Panc1 (cell line): ENCODE results near the gene ATP9A. TPM values are rescaled to one million over a fixed set of nuclear protein-coding genes. Genes with fewer than 3 reads are reported as not detected.

Experiments
- ATAC-seq: fragments of 200-7000 bp; cut with Tn5 transposase; 2 replicates; pipeline ENCODE4 v1.9.1; 2020; ENCODE audit warnings: mild to moderate bottlenecking, moderate library complexity
- BruUV-seq: library from RNA; stranded (reverse); fragments of 400-500 nt; replicated peaks from 2 replicates; lab custom pipeline; 2021; lab: Mats Ljungman, UMichigan
- CTCF ChIA-PET: fragments of 300-600 bp; sonication (Branson Sonifier 250); formaldehyde crosslinking; loops from one replicate; lab custom pipeline; 2022; ENCODE audit warnings: antibody characterized with exemption; lab: Charles Lee
- POLR2A ChIA-PET: fragments of 300-600 bp; sonication (Branson Sonifier 250); formaldehyde crosslinking; loops from one replicate; lab custom pipeline; 2022; ENCODE audit warnings: antibody characterized with exemption; lab: Charles Lee
- DNase-seq: peaks from one replicate; pipeline ENCODE4 v3.0.0-alpha.2; 2010; ENCODE audit warnings: low read depth, low spot score
- H3K27ac ChIP-seq: 2 replicates; pipeline ENCODE4 v1.5.1; 2011; ENCODE audit warnings: mild to moderate bottlenecking, low read length, inconsistent platforms
- H3K27me3 ChIP-seq: fragments of 200-500 bp; sonication (Bioruptor generic); 2 replicates; pipeline ENCODE4 v1.6.0; 2014; ENCODE audit warnings: low read length, inconsistent platforms; ENCODE audit not compliant: control insufficient read depth, insufficient read depth
- H3K36me3 ChIP-seq: fragments of 200-500 bp; sonication (Bioruptor generic); 2 replicates; pipeline ENCODE4 v1.5.1; 2014; ENCODE audit warnings: inconsistent platforms, mild to moderate bottlenecking, low read length, moderate library complexity; ENCODE audit not compliant: control insufficient read depth, insufficient read depth
- H3K4me1 ChIP-seq: 2 replicates; pipeline ENCODE4 v1.5.1; 2011; ENCODE audit warnings: inconsistent platforms, mild to moderate bottlenecking, low read length, moderate library complexity; ENCODE audit not compliant: control insufficient read depth, insufficient read depth
- H3K4me3 ChIP-seq, 2 experiments: 2 replicates each; pipeline ENCODE4 v1.5.1; 2011 to 2012; ENCODE audit warnings: low read depth in 2 of 2, low read length in 2 of 2, mild to moderate bottlenecking in 2 of 2, inconsistent platforms in 1 of 2, moderate library complexity in 1 of 2
- H3K9me3 ChIP-seq: fragments of 200-500 bp; sonication (Bioruptor generic); 2 replicates; pipeline ENCODE4 v1.5.1; 2014; ENCODE audit warnings: low read depth, mild to moderate bottlenecking, inconsistent platforms, low read length, moderate library complexity; ENCODE audit not compliant: control insufficient read depth, insufficient read depth
- CTCF ChIP-seq: fragments of 450-650 bp; IDR thresholded peaks from 2 replicates; pipeline ENCODE4 v1.5.1; 2017; ENCODE audit warnings: mild to moderate bottlenecking
- POLR2AphosphoS5 ChIP-seq: IDR thresholded peaks from 2 replicates; pipeline ENCODE4 v1.6.1; 2012; ENCODE audit warnings: mild to moderate bottlenecking, low read depth, low read length, moderate library complexity
- REST ChIP-seq, 2 experiments: IDR thresholded peaks; 2 replicates each; pipeline ENCODE4 v1.6.1; 2011 to 2012; ENCODE audit warnings: low read depth in 2 of 2, control low read depth in 1 of 2, low read length in 1 of 2, mild to moderate bottlenecking in 1 of 2, moderate library complexity in 1 of 2; ENCODE audit not compliant: insufficient read depth in 1 of 2
- SIN3A ChIP-seq: IDR thresholded peaks from 2 replicates; pipeline ENCODE4 v1.6.1; 2012; ENCODE audit warnings: low read depth, mild to moderate bottlenecking, low read length, moderate library complexity, borderline replicate concordance; ENCODE audit not compliant: insufficient read depth
- TCF7L2 ChIP-seq: IDR thresholded peaks from 2 replicates; pipeline ENCODE4 v1.6.1; 2011; ENCODE audit warnings: mild to moderate bottlenecking, low read depth, low read length, inconsistent platforms
- in situ Hi-C: cut with HindIII; loops from 2 replicates; pipeline ENCODE4 v1.10.0; 2016; ENCODE audit warnings: low sequenced_read_pairs, low pct_unique_long_range_greater_than_20kb
- intact Hi-C: fragments of 100-400 bp; cut with micrococcal nuclease; formaldehyde crosslinking; loops from one replicate; pipeline ENCODE4 v1.10.0; 2022; ENCODE audit not compliant: unreplicated experiment
- total RNA-seq: library from RNA; stranded (reverse); gene quantifications from one replicate; pipeline ENCODE4 v1.2.1, GENCODE V29; 2021; ENCODE audit not compliant: unreplicated experiment

The ATP9A gene
- total RNA-seq, 1 experiment from 2014 or later: 8.7 TPM

- peaks cover 13% of the 10 kb centered on the region for H3K4me1 ChIP-seq
- POLR2A ChIA-PET: no interaction called here
- no peaks in the 10 kb centered on the region for H3K36me3 ChIP-seq
- no peaks in the 10 kb centered on the region for H3K27me3 ChIP-seq
- no peak overlapping the region; the same call in 1 of the 2 replicates for H3K27ac ChIP-seq
- no peak for TF ChIP-seq TCF7L2
- no peak overlapping the region for H3K4me3 ChIP-seq
- in situ Hi-C loops: no loop called here
- BruUV-seq: no TSS peak
- ATAC-seq (no peak), DNase-seq (no peak)
- intact Hi-C loops: loop anchor here (10.0 kb wide), 1 partner anchor 609 kb away; no protein-coding TSS in a partner anchor
- CTCF ChIA-PET: no interaction called here
- H3K9me3 ChIP-seq: no peaks in the 10 kb centered on the region
Measured at GRCh38 chr20:51593584-51593983, 174.6 kb downstream of the ATP9A start.

GRCh38 chr20:51592564-51592963, 175.6 kb downstream of the ATP9A start:
- TF ChIP-seq POLR2AphosphoS5: no peak
- no peak for TF ChIP-seq CTCF
- no peak for TF ChIP-seq REST (IDR thresholded peaks at IDR 0.05; ENCODE audit: insufficient read depth in 1 of 2, low read depth in 2 of 2, low read length in 1 of 2)
- ATAC-seq (no peak), DNase-seq (no peak)
- intact Hi-C loops: loop anchor here (10.0 kb wide), 1 partner anchor 608 kb away; no protein-coding TSS in a partner anchor
- no peaks in the 10 kb centered on the region for H3K27me3 ChIP-seq
- no peak overlapping the region for H3K4me3 ChIP-seq
- no peak overlapping the region for H3K27ac ChIP-seq
- no peaks in the 10 kb centered on the region for H3K9me3 ChIP-seq
- ChIA-PET POLR2A (no interaction called here), CTCF (no interaction called here)
- BruUV-seq: no TSS peak
- in situ Hi-C loops: no loop called here
- peaks cover 13% of the 10 kb centered on the region for H3K4me1 ChIP-seq
- H3K36me3 ChIP-seq: no peaks in the 10 kb centered on the region

- ChIA-PET CTCF (no interaction called here), POLR2A (no interaction called here)
- Histone ChIP-seq H3K27me3 (no peaks in the 10 kb centered on the region), H3K4me1 (peaks cover 13% of the 10 kb centered on the region), H3K36me3 (no peaks in the 10 kb centered on the region), H3K27ac (no peak overlapping the region), H3K4me3 (no peak overlapping the region), H3K9me3 (no peaks in the 10 kb centered on the region)
- intact Hi-C loops (loop anchor here (10.0 kb wide), 1 partner anchor 607 kb away; no protein-coding TSS in a partner anchor), in situ Hi-C loops (no loop called here)
- no TSS peak for BruUV-seq
- DNase-seq (no peak), ATAC-seq (no peak)
- TF ChIP-seq TCF7L2 (no peak), POLR2AphosphoS5 (no peak), REST (IDR thresholded peaks at IDR 0.05; ENCODE audit: insufficient read depth in 1 of 2, low read depth in 2 of 2, low read length in 1 of 2) (no peak), CTCF (no peak), SIN3A (no peak)
Measured at GRCh38 chr20:51591871-51592270, 176.3 kb downstream of the ATP9A start.
